CD14-positive monocyte (primary cell): ENCODE data around the gene NPNT. TPM values are rescaled to one million over a fixed set of nuclear protein-coding genes. Genes with fewer than 3 reads are reported as not detected.

Source experiments
- DNase-seq, 3 donors: peaks; one replicate each; pipeline ENCODE4 v3.0.0-alpha.2; 2011 to 2022
- H2AFZ ChIP-seq: 2 replicates; pipeline ENCODE4 v1.6.0; 2012; ENCODE audit warnings: mild to moderate bottlenecking, low read depth, low read length, inconsistent platforms; ENCODE audit not compliant: insufficient read depth, poor library complexity, severe bottlenecking
- H3K27ac ChIP-seq, 2 donors: 1 replicate in 1 of 2; 2 replicates in 1 of 2; pipeline ENCODE4 v1.5.1; 2012 to 2013; ENCODE audit warnings: low read length in 2 of 2, control low read depth in 1 of 2, inconsistent platforms in 1 of 2, low read depth in 1 of 2, mild to moderate bottlenecking in 1 of 2
- H3K27me3 ChIP-seq, 2 donors: one replicate each; pipeline versions ENCODE4 v1.6.0 to v1.6.1; 2011 to 2013; ENCODE audit warnings: low read length in 2 of 2; ENCODE audit not compliant: control insufficient read depth in 2 of 2, insufficient read depth in 2 of 2
- H3K36me3 ChIP-seq, 2 donors: replicated peaks in 1 of 2; 1 replicate in 1 of 2; 2 replicates in 1 of 2; pipeline versions ENCODE4 v1.5.1 to v1.6.1; 2012 to 2013; ENCODE audit warnings: low read length in 2 of 2, control low read depth in 1 of 2, inconsistent platforms in 1 of 2, mild to moderate bottlenecking in 1 of 2; ENCODE audit not compliant: insufficient read depth in 2 of 2, control insufficient read depth in 1 of 2
- H3K4me1 ChIP-seq, 2 donors: 1 replicate in 1 of 2; 2 replicates in 1 of 2; pipeline versions ENCODE4 v1.5.1 to v1.6.1; 2012 to 2013; ENCODE audit warnings: low read length in 2 of 2, control low read depth in 1 of 2, inconsistent platforms in 1 of 2, mild to moderate bottlenecking in 1 of 2, moderate library complexity in 1 of 2; ENCODE audit not compliant: insufficient read depth in 2 of 2, control insufficient read depth in 1 of 2
- H3K4me2 ChIP-seq: replicated peaks from 2 replicates; pipeline ENCODE3; 2012; ENCODE audit warnings: low read length, moderate library complexity, mild to moderate bottlenecking; ENCODE audit not compliant: poor library complexity, severe bottlenecking; ENCODE audit errors: extremely low read depth
- H3K4me3 ChIP-seq, 3 experiments: fragments of 200-600 bp in 1 of 3; sonication (generic) in 1 of 3; replicated peaks in 1 of 3; 1 replicate in 2 of 3; 2 replicates in 1 of 3; pipeline ENCODE4 v1.5.1; 2011 to 2013; ENCODE audit warnings: low read length in 3 of 3, mild to moderate bottlenecking in 3 of 3, control low read depth in 2 of 3, low read depth in 2 of 3, inconsistent platforms in 1 of 3, moderate library complexity in 1 of 3
- H3K79me2 ChIP-seq: 2 replicates; pipeline ENCODE4 v1.6.0; 2012; ENCODE audit warnings: mild to moderate bottlenecking, control low read depth, inconsistent platforms, low read length, moderate library complexity; ENCODE audit not compliant: insufficient read depth
- H3K9ac ChIP-seq: 2 replicates; pipeline ENCODE4 v1.6.0; 2017; ENCODE audit warnings: low read length, mild to moderate bottlenecking; ENCODE audit not compliant: insufficient read depth, poor library complexity, severe bottlenecking
- H3K9me3 ChIP-seq, 2 donors: replicated peaks in 1 of 2; 1 replicate in 1 of 2; 2 replicates in 1 of 2; pipeline versions ENCODE4 v1.5.1 to v1.6.1; 2012 to 2013; ENCODE audit warnings: low read length in 2 of 2, control low read depth in 1 of 2; ENCODE audit not compliant: control insufficient read depth in 1 of 2, insufficient read depth in 1 of 2
- H4K20me1 ChIP-seq: 2 replicates; pipeline ENCODE4 v1.6.0; 2012; ENCODE audit warnings: mild to moderate bottlenecking, low read length, control low read depth, moderate library complexity; ENCODE audit not compliant: insufficient read depth
- H3K27ac Mint-ChIP-seq, 7 donors: one replicate each; pipeline ENCODE4 v1.8.0; 2020; ENCODE audit warnings: mild to moderate bottlenecking in 7 of 7, mixed read lengths in 7 of 7, moderate library complexity in 6 of 7, inconsistent platforms in 2 of 7
- H3K27me3 Mint-ChIP-seq, 3 donors: one replicate each; pipeline ENCODE4 v1.8.0; 2021 to 2022; ENCODE audit warnings: low read depth in 3 of 3, mild to moderate bottlenecking in 3 of 3, mixed read lengths in 3 of 3, moderate library complexity in 3 of 3, inconsistent platforms in 1 of 3
- H3K36me3 Mint-ChIP-seq, 2 donors: one replicate each; pipeline ENCODE4 v1.8.0; 2020; ENCODE audit warnings: mixed read lengths in 2 of 2, inconsistent platforms in 1 of 2, mild to moderate bottlenecking in 1 of 2
- H3K4me1 Mint-ChIP-seq: one replicate; pipeline ENCODE4 v1.8.0; 2020; ENCODE audit warnings: mild to moderate bottlenecking, mixed read lengths
- H3K4me3 Mint-ChIP-seq, 2 donors: one replicate each; pipeline ENCODE4 v1.8.0; 2020; ENCODE audit warnings: mild to moderate bottlenecking in 2 of 2, mixed read lengths in 2 of 2, moderate library complexity in 1 of 2
- H3K9me3 Mint-ChIP-seq, 7 donors: one replicate each; pipeline ENCODE4 v1.8.0; 2020 to 2022; ENCODE audit warnings: mixed read lengths in 7 of 7, mild to moderate bottlenecking in 6 of 7, moderate library complexity in 6 of 7, inconsistent platforms in 2 of 7
- CTCF ChIP-seq: fragments of 200-600 bp; IDR thresholded peaks from one replicate; pipeline ENCODE4 v1.8.0; 2022; ENCODE audit warnings: antibody characterized with exemption, mild to moderate bottlenecking
- WGBS: methylation state at CpG from one replicate; pipeline ENCODE4 v1.1.5; 2013; ENCODE audit warnings: missing lambda C conversion rate; ENCODE audit not compliant: insufficient coverage; 5-methylcytosine and 5-hydroxymethylcytosine counted together
- intact Hi-C, 2 donors: fragments of 100-400 bp; cut with micrococcal nuclease; formaldehyde crosslinking; loops; one replicate each; pipeline versions ENCODE4 v1.15.0 to v1.15.1; 2023
- polyA plus RNA-seq, 3 donors: library from polyadenylated mRNA; depleted of rRNA in 1 of 3; unstranded in 2 of 3; stranded (reverse) in 1 of 3; fragments of 300-500 nt in 2 of 3; fragments of >200 nt in 1 of 3; fragmentation: Illumina TruSeq in 2 of 3; gene quantifications; 1 replicate in 2 of 3; 2 replicates in 1 of 3; pipeline ENCODE4 v1.2.3, GENCODE V29; 2012 to 2021

NPNT gene
- polyA plus RNA-seq, 3 donors, result not detected

- Mint-ChIP-seq H3K36me3 (no peaks in the 10 kb centered on the region), H3K4me3 (no peak overlapping the region), H3K4me1 (no peaks in the 10 kb centered on the region), H3K27ac (no peak overlapping the region), H3K27me3 (peaks cover 0 to 2% (median 2%) of the 10 kb centered on the region in 3 donors), H3K9me3 (no peaks in the 10 kb centered on the region)
- H3K9ac ChIP-seq, result no peak overlapping the region
- no peaks in the 10 kb centered on the region for H3K4me1 ChIP-seq
- no peak for TF ChIP-seq CTCF
- H2AFZ ChIP-seq, result no peak overlapping the region
- H3K9me3 ChIP-seq, result no peaks in the 10 kb centered on the region
- H3K4me2 ChIP-seq, result no peak overlapping the region
- no peaks in the 10 kb centered on the region for H3K27me3 ChIP-seq
- H3K79me2 ChIP-seq, result no peaks in the 10 kb centered on the region
- intact Hi-C loops, result no loop called here
- 100% methylated on average over 1 of the region's 3 CpGs for WGBS
- H3K27ac ChIP-seq, result no peak overlapping the region
- DNase-seq, result no peak
- H4K20me1 ChIP-seq, result no peaks in the 10 kb centered on the region
- H3K4me3 ChIP-seq, result no peak overlapping the region
- no peaks in the 10 kb centered on the region for H3K36me3 ChIP-seq
These were observed 24.3 kb upstream of the NPNT start for GRCh38 chr4:105870963-105871362.

GRCh38 chr4:105871997-105872396 lies 23.3 kb upstream of the NPNT start:
- no peak overlapping the region for H3K4me3 Mint-ChIP-seq
- Histone ChIP-seq H3K27ac (no peak overlapping the region), H3K4me1 (no peaks in the 10 kb centered on the region), H3K27me3 (no peaks in the 10 kb centered on the region), H3K9ac (no peak overlapping the region), H3K36me3 (no peaks in the 10 kb centered on the region), H4K20me1 (no peaks in the 10 kb centered on the region), H3K4me3 (no peak overlapping the region), H2AFZ (no peak overlapping the region), H3K9me3 (no peaks in the 10 kb centered on the region), H3K79me2 (no peaks in the 10 kb centered on the region), H3K4me2 (no peak overlapping the region)
- H3K4me1 Mint-ChIP-seq, result no peaks in the 10 kb centered on the region
- no peaks in the 10 kb centered on the region for H3K36me3 Mint-ChIP-seq
- intact Hi-C loops, result no loop called here
- no peak for DNase-seq
- peaks cover 2% of the 10 kb centered on the region in 3 donors for H3K27me3 Mint-ChIP-seq
- H3K27ac Mint-ChIP-seq, result no peak overlapping the region
- TF ChIP-seq CTCF, result no peak
- WGBS, result 100% methylated on average over 1 of the region's 2 CpGs
- no peaks in the 10 kb centered on the region for H3K9me3 Mint-ChIP-seq
